HL-60/S4 treated with phorbol 12-myristate 13-acetate at 8.2 ng/mL for 4 days and 3 days (cell line): ENCODE data around the gene AKAP3.

ENCODE experiments used
- in situ Hi-C: fragments of 300-500 bp; cut with MboI; formaldehyde crosslinking; loops from 2 replicates; pipeline ENCODE4 v1.15.0; 2022; ENCODE audit warnings: low sequenced_read_pairs

The AKAP3 gene

GRCh38 chr12:4603421-4603820, 45.4 kb downstream of the AKAP3 start:
- in situ Hi-C loops, result no loop called here

- in situ Hi-C loops, result no loop called here
These were observed 53.0 kb downstream of the AKAP3 start for GRCh38 chr12:4595881-4596280.

- in situ Hi-C loops, result no loop called here
These were observed 57.6 kb downstream of the AKAP3 start for GRCh38 chr12:4591180-4591687.

DNA sequence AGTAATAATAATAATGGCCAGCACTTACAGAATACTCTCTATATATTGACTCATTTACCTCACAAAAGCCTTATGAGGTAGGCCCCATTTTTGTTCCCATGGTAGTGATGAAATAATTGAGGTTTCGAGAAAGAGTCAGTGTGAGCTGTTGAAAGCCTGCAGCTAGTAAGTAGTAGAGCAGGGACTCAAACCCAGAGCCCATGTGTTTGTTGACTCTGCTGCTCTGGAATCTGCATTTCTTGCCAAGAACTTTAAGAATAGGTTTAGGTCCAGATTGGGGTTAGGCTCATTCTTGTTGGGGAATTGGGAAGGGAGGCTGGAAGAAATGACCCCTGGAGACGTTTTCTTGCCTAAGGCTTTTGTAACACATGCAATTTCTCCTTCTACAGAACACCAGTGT, 58.9 kb downstream of the AKAP3 start:
- in situ Hi-C loops, result no loop called here

- in situ Hi-C loops, result no loop called here
These were observed 59.9 kb downstream of the AKAP3 start for GRCh38 chr12:4588916-4589315.

GRCh38 chr12:4587108-4587507, 61.7 kb downstream of the AKAP3 start:
- in situ Hi-C loops, result no loop called here

DNA sequence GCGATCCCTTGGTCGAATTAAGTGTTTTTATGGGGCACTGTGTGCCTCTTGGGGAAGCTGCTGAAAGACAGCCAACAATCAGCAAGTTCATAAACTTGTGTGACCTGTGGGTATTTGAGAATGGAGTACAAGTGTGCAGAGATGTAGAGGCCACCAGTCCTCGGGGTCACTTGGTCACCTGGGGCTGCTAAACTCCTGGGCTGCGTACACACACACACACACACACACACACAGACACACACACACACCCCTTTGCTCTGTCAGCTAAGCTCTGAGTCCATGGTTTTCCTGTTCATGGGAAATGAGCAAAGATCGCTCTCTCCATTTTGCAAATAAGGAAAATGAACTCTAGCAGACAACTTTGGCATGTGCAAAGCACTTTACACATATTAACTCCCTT, 62.4 kb downstream of the AKAP3 start:
- in situ Hi-C loops, result no loop called here

- in situ Hi-C loops, result no loop called here
These were observed 64.0 kb downstream of the AKAP3 start for GRCh38 chr12:4584896-4585295.

- in situ Hi-C loops, result no loop called here
These were observed 64.6 kb downstream of the AKAP3 start for GRCh38 chr12:4584281-4584680.

DNA sequence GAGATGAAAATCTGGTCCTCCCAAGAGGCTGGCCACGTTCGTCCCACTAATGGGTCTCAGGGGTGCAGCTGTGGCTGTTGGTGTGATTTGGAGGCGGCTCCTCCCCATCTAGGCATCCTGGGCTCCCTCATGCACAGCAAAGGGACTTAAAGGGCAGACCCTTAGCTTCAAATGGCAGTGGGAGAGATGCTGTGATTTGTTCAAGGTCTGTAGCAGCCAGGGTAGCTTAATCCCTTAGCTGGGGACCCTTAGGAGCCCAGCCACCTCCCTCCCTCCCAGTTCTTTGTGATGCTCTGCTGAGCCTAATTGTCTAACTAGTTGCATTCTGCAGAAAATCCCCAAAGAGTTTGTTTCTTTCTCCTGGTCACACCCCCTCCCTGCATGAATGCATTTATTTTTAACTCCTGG, 68.6 kb downstream of the AKAP3 start:
- in situ Hi-C loops, result no loop called here

GRCh38 chr12:4579305-4580102, 69.3 kb downstream of the AKAP3 start:
- in situ Hi-C loops, result no loop called here

DNA sequence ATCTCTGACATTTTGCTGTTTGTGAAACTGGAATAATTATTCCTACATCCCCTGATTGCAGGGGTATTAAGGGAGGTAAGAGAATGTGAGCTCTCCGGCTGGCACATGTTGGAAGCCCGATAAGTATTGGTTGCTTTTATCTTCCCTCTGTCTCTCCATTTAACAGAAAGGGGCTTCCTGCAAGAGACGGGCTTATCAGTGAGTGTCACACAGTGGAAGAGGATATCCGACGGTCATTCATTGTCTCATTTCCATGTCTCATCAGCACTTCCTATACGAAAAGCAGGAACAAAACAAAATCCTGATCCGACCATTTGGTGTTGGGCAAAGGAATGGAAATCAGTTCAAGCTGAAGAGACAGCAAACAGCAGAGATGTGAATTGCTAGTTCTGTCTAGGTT, 76.2 kb downstream of the AKAP3 start:
- in situ Hi-C loops, result no loop called here

DNA sequence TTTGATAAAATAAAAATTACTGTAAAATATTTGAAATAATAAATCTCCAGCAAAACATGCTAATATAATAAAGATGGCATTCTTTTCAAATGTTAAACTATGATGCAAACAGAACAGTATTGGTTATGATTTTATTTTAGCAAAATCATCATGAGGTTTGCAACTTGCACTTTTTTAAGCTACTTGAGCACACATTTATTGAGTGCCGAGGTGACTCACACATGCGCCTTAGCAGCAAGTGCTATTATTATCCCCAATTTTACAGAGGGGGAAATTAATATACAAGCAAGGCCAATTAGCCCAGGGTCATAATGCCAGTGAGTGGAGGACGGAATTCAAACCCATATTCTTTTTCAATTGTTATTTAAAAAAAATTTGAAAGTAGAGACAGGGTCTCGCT, 79.6 kb downstream of the AKAP3 start:
- in situ Hi-C loops, result no loop called here

DNA sequence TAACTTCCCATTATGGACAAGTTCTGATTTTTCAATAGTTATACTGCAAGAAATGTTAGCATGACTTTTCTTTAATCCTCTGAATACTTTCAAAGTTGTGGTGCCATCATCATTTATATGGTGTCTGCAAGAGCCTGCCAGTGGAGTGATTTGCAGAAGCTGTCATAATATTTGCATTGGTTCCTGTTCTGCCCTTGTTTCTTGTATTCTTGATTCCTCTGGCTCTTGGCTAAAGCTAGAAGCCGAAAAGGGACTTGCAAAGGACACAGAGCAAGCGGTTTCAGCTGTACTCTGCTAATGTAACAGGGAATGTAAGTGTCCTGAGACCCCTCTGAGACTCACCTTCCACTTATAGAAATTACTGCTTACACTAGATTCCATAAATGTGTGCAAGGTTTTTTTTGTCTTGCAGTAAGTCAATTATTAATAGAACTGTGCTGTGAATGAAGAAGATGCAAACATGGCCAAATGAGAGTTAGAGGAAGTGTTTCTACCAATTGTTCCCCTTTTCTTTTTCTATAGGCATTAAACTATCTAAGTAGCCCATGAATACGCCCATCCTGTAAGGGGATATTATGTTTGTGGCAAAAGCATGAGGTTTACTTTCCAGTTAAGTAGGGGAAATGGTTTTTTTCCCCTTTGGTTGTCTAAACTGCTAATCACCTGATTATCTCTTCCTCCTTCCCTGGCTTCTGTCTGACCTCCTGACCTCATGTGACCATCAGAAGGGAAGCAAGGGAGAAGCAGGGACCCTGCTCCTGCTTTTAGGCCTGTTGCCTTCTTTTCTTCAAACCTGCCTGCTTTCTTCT, 81.6 kb downstream of the AKAP3 start:
- in situ Hi-C loops, result no loop called here

GRCh38 chr12:4566474-4566873, 82.4 kb downstream of the AKAP3 start:
- in situ Hi-C loops, result no loop called here
